ENCODE measurements around the gene SAP130.

SAP130 gene

GRCh38 chr2:127953128-127953718 lies 74.6 kb downstream of the SAP130 start:
- POLR2A ChIA-PET, result no interaction called here
- TF ChIP-seq CTCF (IDR thresholded peaks at IDR 0.05; ENCODE audit: control extremely low read depth, extremely low read depth, low read depth, missing control alignments), result no peak
- DNase-seq (ENCODE audit: extremely low spot score), result no peak
- CTCF ChIA-PET, result no interaction called here

GRCh38 chr2:127951026-127951425 lies 76.8 kb downstream of the SAP130 start:
- TF ChIP-seq CTCF (IDR thresholded peaks at IDR 0.05; ENCODE audit: control extremely low read depth, extremely low read depth, low read depth, missing control alignments), result no peak
- DNase-seq (ENCODE audit: extremely low spot score), result no peak
- ChIA-PET POLR2A (no interaction called here), CTCF (no interaction called here)

- CTCF ChIA-PET, result no interaction called here
- TF ChIP-seq CTCF (IDR thresholded peaks at IDR 0.05; ENCODE audit: control extremely low read depth, extremely low read depth, low read depth, missing control alignments), result no peak
- POLR2A ChIA-PET, result no interaction called here
- DNase-seq (ENCODE audit: extremely low spot score), result no peak
These were observed 77.6 kb downstream of the SAP130 start for GRCh38 chr2:127950264-127950663.

DNA sequence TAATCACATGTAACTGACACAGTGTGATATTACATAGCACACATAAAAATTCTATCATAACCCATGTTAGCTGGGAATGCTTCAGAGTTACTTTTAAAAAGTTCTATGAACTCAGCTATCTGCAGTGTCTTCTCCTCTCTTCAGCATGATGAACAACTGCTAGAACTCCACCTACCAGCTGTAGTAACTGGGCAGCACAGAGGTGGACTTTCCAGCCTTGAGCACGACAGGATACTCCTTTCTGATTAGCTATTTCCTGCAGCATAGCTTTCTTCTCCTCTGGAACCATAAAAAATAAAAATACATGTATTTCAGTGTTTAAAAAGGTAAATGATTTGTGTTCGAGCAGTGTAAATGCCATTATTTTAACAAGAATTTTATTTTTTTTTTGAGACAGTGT lies 82.6 kb downstream of the SAP130 start:
- no peak for TF ChIP-seq CTCF (IDR thresholded peaks at IDR 0.05; ENCODE audit: control extremely low read depth, extremely low read depth, low read depth, missing control alignments)
- ChIA-PET CTCF (interaction anchor here (1.6 kb wide), 1 partner anchor 14 kb away, joined by 3 read pairs; no protein-coding TSS in a partner anchor), POLR2A (no interaction called here)
- DNase-seq (ENCODE audit: extremely low spot score), result no peak

DNA sequence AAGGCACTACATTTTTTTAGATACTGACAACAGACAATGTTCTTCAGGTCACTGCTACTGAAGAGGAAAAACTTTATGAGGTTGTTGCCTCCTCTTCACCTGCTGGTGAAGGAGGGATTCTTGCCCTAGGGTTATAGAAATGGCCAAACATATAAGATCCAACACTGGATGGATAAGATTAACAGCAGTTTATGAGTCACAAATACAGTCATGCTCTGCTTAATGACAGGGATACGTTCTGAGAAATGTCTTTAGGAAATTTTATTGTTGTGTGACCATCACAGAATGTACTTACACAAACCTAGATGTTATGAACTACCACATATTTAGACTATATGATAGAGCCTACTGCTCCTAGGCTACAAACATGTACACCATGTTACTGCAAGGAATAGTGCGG lies 84.7 kb downstream of the SAP130 start:
- DNase-seq (ENCODE audit: extremely low spot score), result no peak
- CTCF ChIA-PET, result no interaction called here
- TF ChIP-seq CTCF (IDR thresholded peaks at IDR 0.05; ENCODE audit: control extremely low read depth, extremely low read depth, low read depth, missing control alignments), result no peak
- POLR2A ChIA-PET, result no interaction called here

DNA sequence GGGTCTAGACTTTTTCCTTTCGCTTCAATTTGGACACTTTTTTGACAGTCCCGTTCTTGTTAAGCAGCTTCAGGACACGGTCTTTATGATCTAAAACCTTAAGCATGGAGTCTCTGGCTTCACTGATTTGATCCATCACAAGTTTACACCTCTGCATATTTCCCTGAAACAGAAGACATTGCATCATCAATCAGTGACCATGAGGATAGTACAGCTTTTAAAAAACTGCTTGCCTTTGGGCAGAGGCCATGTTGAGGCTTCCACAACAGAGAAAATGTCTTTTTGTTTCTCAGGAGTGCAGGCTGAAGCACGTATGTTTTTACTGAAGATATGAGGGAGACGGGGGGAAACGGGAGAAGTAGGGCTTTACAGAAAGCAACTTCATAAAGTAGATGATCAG lies 85.9 kb downstream of the SAP130 start:
- POLR2A ChIA-PET, result no interaction called here
- CTCF ChIA-PET, result no interaction called here
- no peak for DNase-seq (ENCODE audit: extremely low spot score)
- no peak for TF ChIP-seq CTCF (IDR thresholded peaks at IDR 0.05; ENCODE audit: control extremely low read depth, extremely low read depth, low read depth, missing control alignments)

DNA sequence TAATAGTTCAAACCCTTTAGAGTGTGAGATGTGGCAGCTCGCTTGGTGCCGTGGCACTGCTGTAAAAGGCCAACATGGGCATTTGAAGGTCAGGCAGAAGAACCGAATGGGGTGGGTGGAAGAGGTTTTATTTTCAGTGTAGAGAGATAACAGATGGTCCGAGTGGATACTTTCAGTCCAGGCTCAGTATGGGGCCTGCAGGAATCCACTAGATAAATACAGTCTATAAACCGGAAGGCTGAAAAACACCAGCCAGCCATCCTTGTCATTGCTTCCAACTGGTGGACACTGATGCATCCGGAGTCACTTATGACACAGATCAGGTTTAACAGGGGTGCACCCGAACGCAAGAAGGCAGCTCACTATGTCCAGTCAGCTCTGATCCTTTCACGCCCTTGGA lies 86.4 kb downstream of the SAP130 start:
- CTCF ChIA-PET, result no interaction called here
- POLR2A ChIA-PET, result no interaction called here
- TF ChIP-seq CTCF (IDR thresholded peaks at IDR 0.05; ENCODE audit: control extremely low read depth, extremely low read depth, low read depth, missing control alignments), result no peak

More for the DNA sequence above, 86.4 kb downstream of the SAP130 start:
- no peak for DNase-seq (ENCODE audit: extremely low spot score)

All from GM10248 (cell line).